HepG2 (cell line): ENCODE measurements around the gene EIF5A. TPM values are rescaled to one million over a fixed set of nuclear protein-coding genes. Genes with fewer than 3 reads are reported as not detected.

Experiments
- MTA3 ChIP-seq: sonication (generic); formaldehyde crosslinking; IDR thresholded peaks from 2 replicates; pipeline ENCODE4 v1.4.0; 2020; ENCODE audit warnings: missing genetic modification reagents
- PCBP1 ChIP-seq: fragments of 200-400 bp; formaldehyde crosslinking; IDR thresholded peaks from 2 replicates; pipeline ENCODE4 v1.6.1; 2017; ENCODE audit warnings: mild to moderate bottlenecking, low read depth, low read length, borderline replicate concordance
- SIN3B ChIP-seq: fragments of 150-350 bp; IDR thresholded peaks from 2 replicates; pipeline ENCODE4 v1.6.1; 2014; ENCODE audit warnings: low read length
- SP4 ChIP-seq: sonication (generic); formaldehyde crosslinking; IDR thresholded peaks from 2 replicates; pipeline ENCODE4 v1.8.1; 2023; ENCODE audit warnings: mild to moderate bottlenecking, missing genetic modification reagents
- TARDBP ChIP-seq: sonication (generic); formaldehyde crosslinking; IDR thresholded peaks from 2 replicates; pipeline ENCODE4 v1.8.0; 2022; ENCODE audit warnings: mild to moderate bottlenecking, missing genetic modification reagents
- THAP11 ChIP-seq: IDR thresholded peaks from 2 replicates; pipeline ENCODE4 v1.6.1; 2016; ENCODE audit warnings: missing biosample characterization, missing genetic modification reagents
- YEATS4 ChIP-seq: sonication (generic); formaldehyde crosslinking; IDR thresholded peaks from 2 replicates; pipeline ENCODE4 v1.4.0; 2020; ENCODE audit warnings: missing genetic modification reagents, borderline replicate concordance
- ZBTB42 ChIP-seq: sonication (generic); formaldehyde crosslinking; IDR thresholded peaks from 2 replicates; pipeline ENCODE4 v1.5.0; 2020; ENCODE audit warnings: mild to moderate bottlenecking, missing genetic modification reagents
- ZMYM2 ChIP-seq: sonication (generic); formaldehyde crosslinking; IDR thresholded peaks from 2 replicates; pipeline ENCODE4 v1.8.0; 2022; ENCODE audit warnings: mild to moderate bottlenecking, missing genetic modification reagents
- ZNF460 ChIP-seq: sonication (generic); formaldehyde crosslinking; IDR thresholded peaks from 2 replicates; pipeline ENCODE4 v1.5.1; 2020; ENCODE audit warnings: missing genetic modification reagents, mild to moderate bottlenecking, borderline replicate concordance
- ZNF530 ChIP-seq: sonication (generic); formaldehyde crosslinking; IDR thresholded peaks from 2 replicates; pipeline ENCODE4 v1.5.0; 2020; ENCODE audit warnings: low read depth, mild to moderate bottlenecking, missing genetic modification reagents
- ZNF550 ChIP-seq: sonication (generic); formaldehyde crosslinking; IDR thresholded peaks from 2 replicates; pipeline ENCODE4 v1.4.0; 2020; ENCODE audit warnings: mild to moderate bottlenecking, missing genetic modification reagents, borderline replicate concordance
- ZNF563 ChIP-seq: sonication (generic); formaldehyde crosslinking; IDR thresholded peaks from 2 replicates; pipeline ENCODE4 v1.8.0; 2022; ENCODE audit warnings: mild to moderate bottlenecking, moderate library complexity, missing genetic modification reagents
- ZNF703 ChIP-seq: sonication (generic); formaldehyde crosslinking; IDR thresholded peaks from 2 replicates; pipeline ENCODE4 v1.5.1; 2020; ENCODE audit warnings: missing genetic modification reagents, mild to moderate bottlenecking, moderate library complexity, borderline replicate concordance
- ZNF772 ChIP-seq: sonication (generic); formaldehyde crosslinking; IDR thresholded peaks from 2 replicates; pipeline ENCODE4 v1.5.0; 2020; ENCODE audit warnings: mild to moderate bottlenecking, missing genetic modification reagents
- ZNF850 ChIP-seq: sonication (generic); formaldehyde crosslinking; conservative IDR thresholded peaks from 2 replicates; pipeline ENCODE4 v1.9.0; 2021; ENCODE audit warnings: mild to moderate bottlenecking, missing genetic modification reagents
- ZSCAN29 ChIP-seq: sonication (generic); formaldehyde crosslinking; conservative IDR thresholded peaks from 2 replicates; pipeline ENCODE4 v1.4.0; 2020; ENCODE audit warnings: mild to moderate bottlenecking, missing genetic modification reagents
- ZSCAN9 ChIP-seq: IDR thresholded peaks from 2 replicates; pipeline ENCODE4 v1.6.1; 2016; ENCODE audit warnings: borderline replicate concordance
- polyA plus RNA-seq, 8 experiments: library from polyadenylated mRNA; depleted of rRNA in 3 of 8; stranded (reverse) in 7 of 8; unstranded in 1 of 8; fragments of >200 nt; fragmentation: Illumina TruSeq in 4 of 8; extraction: Trizol in 4 of 8; gene quantifications; 2 replicates each; pipeline versions ENCODE4 v1.2.1 to v1.2.3, GENCODE V29; 2011 to 2016; ENCODE audit warnings: low read depth in 4 of 8, missing spikeins in 1 of 8, mixed read lengths in 1 of 8; ENCODE audit not compliant: insufficient read depth in 1 of 8
- total RNA-seq, 5 experiments: library from RNA; depleted of rRNA; stranded (reverse); fragments of >200 nt; fragmentation: Illumina TruSeq; extraction: Trizol; gene quantifications; 2 replicates each; pipeline ENCODE4 v1.2.3, GENCODE V29; 2016; ENCODE audit warnings: low read depth in 1 of 5
- TF ChIP-seq, protein P1 (sequence below): sonication (generic); formaldehyde crosslinking; IDR thresholded peaks from 2 replicates; pipeline ENCODE4 v1.5.1; 2020; ENCODE audit warnings: mild to moderate bottlenecking, missing genetic modification reagents
- TF ChIP-seq, protein P2 (sequence below): sonication (generic); formaldehyde crosslinking; IDR thresholded peaks from 2 replicates; pipeline ENCODE4 v1.4.0; 2020; ENCODE audit warnings: missing genetic modification reagents
- TF ChIP-seq, protein P3 (sequence below): sonication (generic); formaldehyde crosslinking; IDR thresholded peaks from 2 replicates; pipeline ENCODE4 v1.4.0; 2020; ENCODE audit warnings: low read depth, mild to moderate bottlenecking, missing genetic modification reagents
- TF ChIP-seq, protein P4 (sequence below): sonication (generic); formaldehyde crosslinking; IDR thresholded peaks from 2 replicates; pipeline ENCODE4 v1.4.0; 2020; ENCODE audit warnings: missing genetic modification reagents, borderline replicate concordance

Gene EIF5A
- total and polyA plus RNA-seq, 2 of the 13 experiments (the other 11 are each of a cell fraction or from before 2014, with no cell fraction given): 319 to 337 TPM

DNA sequence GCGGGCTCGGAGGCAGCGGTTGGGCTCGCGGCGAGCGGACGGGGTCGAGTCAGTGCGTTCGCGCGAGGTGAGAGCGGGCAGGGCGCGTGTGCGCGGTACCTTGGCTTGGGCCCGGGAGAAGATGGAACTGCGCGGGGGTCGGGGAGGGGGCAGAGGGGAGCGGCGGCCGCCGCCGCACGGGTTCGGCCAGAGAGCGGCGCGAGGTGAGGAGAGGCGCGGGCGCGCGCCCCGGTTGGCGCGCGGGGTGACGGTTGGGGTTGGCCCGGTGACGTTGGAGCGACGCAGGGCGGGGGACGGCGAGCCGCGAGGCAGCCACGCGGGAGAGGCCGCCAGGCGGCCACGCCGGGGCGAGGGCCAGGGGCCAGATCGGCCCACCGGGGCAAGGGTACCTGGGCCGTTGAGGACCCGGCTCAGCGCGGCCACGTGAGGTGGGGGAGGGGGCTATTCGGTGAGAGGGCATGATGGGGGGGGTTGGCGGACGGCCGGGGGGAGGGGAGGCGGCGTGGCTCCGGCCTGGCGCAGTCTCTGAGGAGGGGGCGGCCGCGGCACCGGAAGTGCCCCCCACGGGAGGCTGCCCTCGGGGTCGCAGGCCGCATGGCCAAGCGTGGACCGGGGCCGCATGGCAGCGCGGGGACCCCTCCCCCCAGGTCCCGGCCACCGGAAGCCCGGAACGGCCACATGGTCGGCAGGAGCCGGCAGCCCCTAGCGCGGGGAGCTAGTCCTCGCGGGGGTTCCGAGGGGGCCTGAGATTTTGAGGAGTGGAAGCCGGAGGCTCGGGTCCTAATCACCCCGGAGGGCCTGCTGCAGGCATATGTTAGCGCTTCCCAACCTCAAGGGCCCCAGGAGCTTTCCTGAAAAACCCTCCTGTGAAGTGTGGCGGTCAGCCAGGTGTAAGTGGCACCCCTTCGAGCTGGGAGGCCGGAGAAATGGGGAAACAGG, 527 bp downstream of the EIF5A start (continued):
- TF ChIP-seq, protein P1, sequence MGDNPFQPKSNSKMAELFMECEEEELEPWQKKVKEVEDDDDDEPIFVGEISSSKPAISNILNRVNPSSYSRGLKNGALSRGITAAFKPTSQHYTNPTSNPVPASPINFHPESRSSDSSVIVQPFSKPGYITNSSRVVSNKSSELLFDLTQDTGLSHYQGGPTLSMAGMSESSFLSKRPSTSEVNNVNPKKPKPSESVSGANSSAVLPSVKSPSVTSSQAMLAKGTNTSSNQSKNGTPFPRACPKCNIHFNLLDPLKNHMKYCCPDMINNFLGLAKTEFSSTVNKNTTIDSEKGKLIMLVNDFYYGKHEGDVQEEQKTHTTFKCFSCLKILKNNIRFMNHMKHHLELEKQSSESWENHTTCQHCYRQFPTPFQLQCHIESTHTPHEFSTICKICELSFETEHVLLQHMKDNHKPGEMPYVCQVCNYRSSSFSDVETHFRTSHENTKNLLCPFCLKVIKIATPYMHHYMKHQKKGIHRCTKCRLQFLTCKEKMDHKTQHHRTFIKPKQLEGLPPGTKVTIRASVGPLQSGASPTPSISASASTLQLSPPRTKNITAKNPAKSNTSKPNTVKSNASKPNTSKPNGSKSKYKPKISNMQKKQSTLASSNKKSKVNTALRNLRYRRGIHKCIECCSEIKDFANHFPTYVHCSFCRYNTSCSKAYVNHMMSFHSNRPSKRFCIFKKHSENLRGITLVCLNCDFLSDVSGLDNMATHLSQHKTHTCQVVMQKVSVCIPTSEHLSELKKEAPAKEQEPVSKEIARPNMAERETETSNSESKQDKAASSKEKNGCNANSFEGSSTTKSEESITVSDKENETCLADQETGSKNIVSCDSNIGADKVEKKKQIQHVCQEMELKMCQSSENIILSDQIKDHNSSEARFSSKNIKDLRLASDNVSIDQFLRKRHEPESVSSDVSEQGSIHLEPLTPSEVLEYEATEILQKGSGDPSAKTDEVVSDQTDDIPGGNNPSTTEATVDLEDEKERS (CRISPR knock-in tag): no peak
- TF ChIP-seq ZBTB42 (CRISPR knock-in tag): 0 out of 2 replicates have a peak, but pooled peaks have one; percentile 23
- no peak; the same call in 1 of the 2 replicates for TF ChIP-seq THAP11 (CRISPR knock-in tag)
- no peak; the same call in 1 of the 2 replicates for TF ChIP-seq ZNF772
- TF ChIP-seq YEATS4 (CRISPR knock-in tag): peak; percentile 65; the same call in 1 of the 2 replicates
- TF ChIP-seq, protein P2, sequence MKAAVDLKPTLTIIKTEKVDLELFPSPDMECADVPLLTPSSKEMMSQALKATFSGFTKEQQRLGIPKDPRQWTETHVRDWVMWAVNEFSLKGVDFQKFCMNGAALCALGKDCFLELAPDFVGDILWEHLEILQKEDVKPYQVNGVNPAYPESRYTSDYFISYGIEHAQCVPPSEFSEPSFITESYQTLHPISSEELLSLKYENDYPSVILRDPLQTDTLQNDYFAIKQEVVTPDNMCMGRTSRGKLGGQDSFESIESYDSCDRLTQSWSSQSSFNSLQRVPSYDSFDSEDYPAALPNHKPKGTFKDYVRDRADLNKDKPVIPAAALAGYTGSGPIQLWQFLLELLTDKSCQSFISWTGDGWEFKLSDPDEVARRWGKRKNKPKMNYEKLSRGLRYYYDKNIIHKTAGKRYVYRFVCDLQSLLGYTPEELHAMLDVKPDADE: no peak
- TF ChIP-seq MTA3 (CRISPR knock-in tag): no peak
- no peak for TF ChIP-seq ZNF460 (CRISPR knock-in tag)
- peak; percentile 54; the same call in 1 of the 2 replicates for TF ChIP-seq ZNF563 (CRISPR knock-in tag)
- no peak for TF ChIP-seq ZNF550
- 0 out of 2 replicates have a peak, but pooled peaks have one; percentile 53 for TF ChIP-seq ZSCAN29 (CRISPR knock-in tag)
- TF ChIP-seq SP4: 0 out of 2 replicates have a peak, but pooled peaks have one; percentile 75
- no peak for TF ChIP-seq ZNF703 (CRISPR knock-in tag)
- TF ChIP-seq ZNF530 (CRISPR knock-in tag): no peak
- TF ChIP-seq ZMYM2 (CRISPR knock-in tag): no peak
- no peak; the same call in 1 of the 2 replicates for TF ChIP-seq TARDBP (CRISPR knock-in tag)
- TF ChIP-seq ZNF850: no peak
- TF ChIP-seq PCBP1: no peak
- TF ChIP-seq, protein P3, sequence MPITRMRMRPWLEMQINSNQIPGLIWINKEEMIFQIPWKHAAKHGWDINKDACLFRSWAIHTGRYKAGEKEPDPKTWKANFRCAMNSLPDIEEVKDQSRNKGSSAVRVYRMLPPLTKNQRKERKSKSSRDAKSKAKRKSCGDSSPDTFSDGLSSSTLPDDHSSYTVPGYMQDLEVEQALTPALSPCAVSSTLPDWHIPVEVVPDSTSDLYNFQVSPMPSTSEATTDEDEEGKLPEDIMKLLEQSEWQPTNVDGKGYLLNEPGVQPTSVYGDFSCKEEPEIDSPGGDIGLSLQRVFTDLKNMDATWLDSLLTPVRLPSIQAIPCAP (CRISPR knock-in tag): no peak
- TF ChIP-seq ZSCAN9 (CRISPR knock-in tag): 0 out of 2 replicates have a peak, but pooled peaks have one; percentile 24
- TF ChIP-seq SIN3B: no peak
- TF ChIP-seq, protein P4, sequence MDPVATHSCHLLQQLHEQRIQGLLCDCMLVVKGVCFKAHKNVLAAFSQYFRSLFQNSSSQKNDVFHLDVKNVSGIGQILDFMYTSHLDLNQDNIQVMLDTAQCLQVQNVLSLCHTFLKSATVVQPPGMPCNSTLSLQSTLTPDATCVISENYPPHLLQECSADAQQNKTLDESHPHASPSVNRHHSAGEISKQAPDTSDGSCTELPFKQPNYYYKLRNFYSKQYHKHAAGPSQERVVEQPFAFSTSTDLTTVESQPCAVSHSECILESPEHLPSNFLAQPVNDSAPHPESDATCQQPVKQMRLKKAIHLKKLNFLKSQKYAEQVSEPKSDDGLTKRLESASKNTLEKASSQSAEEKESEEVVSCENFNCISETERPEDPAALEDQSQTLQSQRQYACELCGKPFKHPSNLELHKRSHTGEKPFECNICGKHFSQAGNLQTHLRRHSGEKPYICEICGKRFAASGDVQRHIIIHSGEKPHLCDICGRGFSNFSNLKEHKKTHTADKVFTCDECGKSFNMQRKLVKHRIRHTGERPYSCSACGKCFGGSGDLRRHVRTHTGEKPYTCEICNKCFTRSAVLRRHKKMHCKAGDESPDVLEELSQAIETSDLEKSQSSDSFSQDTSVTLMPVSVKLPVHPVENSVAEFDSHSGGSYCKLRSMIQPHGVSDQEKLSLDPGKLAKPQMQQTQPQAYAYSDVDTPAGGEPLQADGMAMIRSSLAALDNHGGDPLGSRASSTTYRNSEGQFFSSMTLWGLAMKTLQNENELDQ: no peak
